K562 (cell line): ENCODE data around the gene TAF10. TPM values are rescaled to one million over a fixed set of nuclear protein-coding genes. Genes with fewer than 3 reads are reported as not detected.

Source experiments
- ATF1 ChIP-seq, 2 experiments: fragments of 450-650 bp in 1 of 2; IDR thresholded peaks; 2 replicates each; pipeline ENCODE4 v1.6.1; 2016; ENCODE audit warnings: missing compliant biosample characterization in 1 of 2, missing genetic modification characterization in 1 of 2
- CGGBP1 ChIP-seq: fragments of 250-450 bp; sonication (Bioruptor Pico); IDR thresholded peaks from 2 replicates; pipeline ENCODE4 v1.9.0; 2021; ENCODE audit warnings: mild to moderate bottlenecking
- COPS2 ChIP-seq: fragments of 450-650 bp; conservative IDR thresholded peaks from 2 replicates; pipeline ENCODE4 v1.6.1; 2016; ENCODE audit warnings: mild to moderate bottlenecking, moderate library complexity
- CTBP1 ChIP-seq: fragments of 450-650 bp; IDR thresholded peaks from 2 replicates; pipeline ENCODE4 v1.6.1; 2016; ENCODE audit warnings: borderline replicate concordance
- ESRRA ChIP-seq: fragments of 450-650 bp; IDR thresholded peaks from 2 replicates; pipeline ENCODE4 v1.6.1; 2014; ENCODE audit warnings: low read depth, mild to moderate bottlenecking, moderate library complexity, borderline replicate concordance
- GTF3C2 ChIP-seq: IDR thresholded peaks from 3 replicates; pipeline ENCODE4 v1.6.1; 2011; ENCODE audit warnings: borderline replicate concordance, mild to moderate bottlenecking, moderate library complexity; ENCODE audit not compliant: insufficient read length; ENCODE audit errors: extremely low read depth
- HNRNPH1 ChIP-seq: fragments of 200-400 bp; formaldehyde crosslinking; optimal IDR thresholded peaks from 2 replicates; pipeline ENCODE3; 2017; ENCODE audit warnings: low read depth, mild to moderate bottlenecking, low read length, moderate library complexity
- LCOR ChIP-seq: sonication (generic); formaldehyde crosslinking; IDR thresholded peaks from 2 replicates; pipeline ENCODE4 v1.8.0; 2022; ENCODE audit warnings: mild to moderate bottlenecking, missing genetic modification reagents
- NFIX ChIP-seq: fragments of 250-450 bp; sonication (Bioruptor Pico); IDR thresholded peaks from 2 replicates; pipeline ENCODE4 v1.4.0; 2020; ENCODE audit warnings: low read depth, mild to moderate bottlenecking, moderate library complexity
- POLR2G ChIP-seq: fragments of 200-400 bp; formaldehyde crosslinking; IDR thresholded peaks from 2 replicates; pipeline ENCODE4 v1.6.1; 2017; ENCODE audit warnings: low read depth, mild to moderate bottlenecking, antibody characterized with exemption, low read length, moderate library complexity
- RBFOX2 ChIP-seq: fragments of 200-400 bp; formaldehyde crosslinking; IDR thresholded peaks from 2 replicates; pipeline ENCODE4 v1.6.1; 2017; ENCODE audit warnings: low read depth, mild to moderate bottlenecking, low read length, moderate library complexity
- RFX7 ChIP-seq: fragments of 250-450 bp; sonication (Bioruptor Pico); IDR thresholded peaks from 2 replicates; pipeline ENCODE4 v1.5.1; 2021; ENCODE audit warnings: mild to moderate bottlenecking
- SMAD2 ChIP-seq: fragments of 150-350 bp; IDR thresholded peaks from 2 replicates; pipeline ENCODE4 v1.6.1; 2014; ENCODE audit warnings: low read depth, mild to moderate bottlenecking, low read length
- ZMIZ1 ChIP-seq, 2 experiments: fragments of 150-350 bp in 1 of 2; IDR thresholded peaks; 2 replicates each; pipeline ENCODE4 v1.6.1; 2012 to 2016; ENCODE audit warnings: low read depth in 2 of 2, low read length in 2 of 2, mild to moderate bottlenecking in 1 of 2, moderate library complexity in 1 of 2
- ZNF518B ChIP-seq: fragments of 250-450 bp; sonication (Bioruptor Pico); IDR thresholded peaks from 2 replicates; pipeline ENCODE4 v1.5.0; 2021; ENCODE audit warnings: mild to moderate bottlenecking, moderate library complexity
- ZNF766 ChIP-seq: fragments of 200-800 bp; sonication (Bioruptor generic); conservative IDR thresholded peaks from 2 replicates; pipeline ENCODE4 v1.6.1; 2016; ENCODE audit warnings: missing genetic modification characterization, missing compliant biosample characterization
- polyA plus RNA-seq, 8 experiments: library from polyadenylated mRNA; depleted of rRNA in 4 of 8; stranded (reverse) in 5 of 8; unstranded in 3 of 8; fragments of >200 nt; fragmentation: Nextera tagmentation in 2 of 8; fragmentation: Illumina TruSeq in 1 of 8; extraction: Ambion mirVana in 2 of 8; extraction: Trizol in 1 of 8; gene quantifications; 2 replicates each; pipeline versions ENCODE4 v1.2.1 to v1.2.3, GENCODE V29; 2011 to 2014; ENCODE audit warnings: inconsistent platforms in 1 of 8, missing spikeins in 1 of 8
- total RNA-seq, 7 experiments: library from RNA; depleted of rRNA in 6 of 7; stranded (reverse); fragments of >200 nt in 6 of 7; fragmentation: Illumina TruSeq in 2 of 7; extraction: Trizol in 2 of 7; gene quantifications; 2 replicates each; pipeline versions ENCODE4 v1.2.1 to v1.2.3, GENCODE V29; 2011 to 2021; ENCODE audit warnings: low replicate concordance in 1 of 7

TAF10 gene
- total and polyA plus RNA-seq, 9 of the 15 experiments (the other 6 are each of a cell fraction or from before 2014, with no cell fraction given), result 19.5 to 197 (median 121) TPM

- TF ChIP-seq ZMIZ1 (IDR thresholded peaks at IDR 0.05; ENCODE audit: low read depth in 2 of 2, low read length in 2 of 2) (no peak), ATF1 (CRISPR knock-in tag; IDR thresholded peaks at IDR 0.05) (peak; percentile 72), ATF1 (tag; IDR thresholded peaks at IDR 0.05) (peak; percentile 96), NFIX (CRISPR knock-in tag) (no peak), SMAD2 (no peak), GTF3C2 (no peak), LCOR (CRISPR knock-in tag) (peak; percentile 95), ZNF766 (CRISPR knock-in tag) (no peak), RFX7 (CRISPR knock-in tag) (no peak), ESRRA (0 out of 2 replicates have a peak, but pooled peaks have one; percentile 19), CTBP1 (peak; percentile 68; the same call in 1 of the 2 replicates), ZNF518B (CRISPR knock-in tag) (no peak), CGGBP1 (CRISPR knock-in tag) (peak; percentile 69; the same call in 1 of the 2 replicates), RBFOX2 (peak; percentile 95), COPS2 (no peak), HNRNPH1 (no peak), POLR2G (peak; percentile 95)
Observed at GRCh38 chr11:6612213-6613041, at the start of gene TAF10 (continued).
